ENCODE results near the gene PLTP. TPM values are rescaled to one million over a fixed set of nuclear protein-coding genes. Genes with fewer than 3 reads are reported as not detected.
"Not testable (repeated sequence)": the region's sequence is repeated elsewhere in the genome, so short reads cannot be mapped to it uniquely, and the experiment has no call there.

The PLTP gene
- total RNA-seq, 6 experiments from 2014 or later = 9.6 to 70.2 (median 35.6) TPM

DNA sequence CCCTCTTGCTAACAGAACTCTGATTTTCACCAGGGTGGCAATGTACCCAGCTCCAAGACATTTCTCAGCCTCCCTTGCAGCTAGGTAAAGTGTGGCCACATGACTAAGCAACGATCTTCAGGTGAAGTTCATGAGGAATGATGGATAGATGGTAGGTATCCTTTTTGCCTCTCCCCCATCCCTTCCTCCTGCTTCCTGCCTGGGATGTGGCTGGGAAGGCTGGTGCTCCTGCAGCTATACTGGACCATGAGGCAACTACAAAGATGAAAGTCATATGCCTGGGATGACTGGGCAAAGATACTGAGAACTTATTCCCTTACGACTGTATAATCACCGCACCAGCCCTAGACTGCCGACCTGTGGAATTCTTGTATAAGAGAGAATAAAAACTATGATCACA, 46.6 kb upstream of the PLTP start:
- peak in 1 of 3 donors; percentile 17 for DNase-seq
- peaks cover 0 to 74% (median 35%) of the 10 kb centered on the region in 4 donors for H3K36me3 ChIP-seq
- H3K27ac ChIP-seq = no peak overlapping the region
- H3K27me3 ChIP-seq = no peaks in the 10 kb centered on the region
- no peaks in the 10 kb centered on the region for H3K9me3 ChIP-seq
- no peak for ATAC-seq
- intact Hi-C loops (cut with DNase I) = loop anchor here in 1 of 2 donors (10.0 kb wide), 1 partner anchor 144 kb away; the partner anchor contains the start of gene UBE2C
- no peak for TF ChIP-seq POLR2A (IDR thresholded peaks at IDR 0.05)
- TF ChIP-seq, protein P1, sequence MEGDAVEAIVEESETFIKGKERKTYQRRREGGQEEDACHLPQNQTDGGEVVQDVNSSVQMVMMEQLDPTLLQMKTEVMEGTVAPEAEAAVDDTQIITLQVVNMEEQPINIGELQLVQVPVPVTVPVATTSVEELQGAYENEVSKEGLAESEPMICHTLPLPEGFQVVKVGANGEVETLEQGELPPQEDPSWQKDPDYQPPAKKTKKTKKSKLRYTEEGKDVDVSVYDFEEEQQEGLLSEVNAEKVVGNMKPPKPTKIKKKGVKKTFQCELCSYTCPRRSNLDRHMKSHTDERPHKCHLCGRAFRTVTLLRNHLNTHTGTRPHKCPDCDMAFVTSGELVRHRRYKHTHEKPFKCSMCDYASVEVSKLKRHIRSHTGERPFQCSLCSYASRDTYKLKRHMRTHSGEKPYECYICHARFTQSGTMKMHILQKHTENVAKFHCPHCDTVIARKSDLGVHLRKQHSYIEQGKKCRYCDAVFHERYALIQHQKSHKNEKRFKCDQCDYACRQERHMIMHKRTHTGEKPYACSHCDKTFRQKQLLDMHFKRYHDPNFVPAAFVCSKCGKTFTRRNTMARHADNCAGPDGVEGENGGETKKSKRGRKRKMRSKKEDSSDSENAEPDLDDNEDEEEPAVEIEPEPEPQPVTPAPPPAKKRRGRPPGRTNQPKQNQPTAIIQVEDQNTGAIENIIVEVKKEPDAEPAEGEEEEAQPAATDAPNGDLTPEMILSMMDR (IDR thresholded peaks at IDR 0.05) = no peak
- H3K4me3 ChIP-seq = no peak overlapping the region
- no peaks in the 10 kb centered on the region for H3K4me1 ChIP-seq
- 100% methylated on average over 4 of the region's 4 CpGs for WGBS (ENCODE audit: insufficient coverage, low coverage, low lambda C conversion rate, missing lambda C conversion rate)

DNA sequence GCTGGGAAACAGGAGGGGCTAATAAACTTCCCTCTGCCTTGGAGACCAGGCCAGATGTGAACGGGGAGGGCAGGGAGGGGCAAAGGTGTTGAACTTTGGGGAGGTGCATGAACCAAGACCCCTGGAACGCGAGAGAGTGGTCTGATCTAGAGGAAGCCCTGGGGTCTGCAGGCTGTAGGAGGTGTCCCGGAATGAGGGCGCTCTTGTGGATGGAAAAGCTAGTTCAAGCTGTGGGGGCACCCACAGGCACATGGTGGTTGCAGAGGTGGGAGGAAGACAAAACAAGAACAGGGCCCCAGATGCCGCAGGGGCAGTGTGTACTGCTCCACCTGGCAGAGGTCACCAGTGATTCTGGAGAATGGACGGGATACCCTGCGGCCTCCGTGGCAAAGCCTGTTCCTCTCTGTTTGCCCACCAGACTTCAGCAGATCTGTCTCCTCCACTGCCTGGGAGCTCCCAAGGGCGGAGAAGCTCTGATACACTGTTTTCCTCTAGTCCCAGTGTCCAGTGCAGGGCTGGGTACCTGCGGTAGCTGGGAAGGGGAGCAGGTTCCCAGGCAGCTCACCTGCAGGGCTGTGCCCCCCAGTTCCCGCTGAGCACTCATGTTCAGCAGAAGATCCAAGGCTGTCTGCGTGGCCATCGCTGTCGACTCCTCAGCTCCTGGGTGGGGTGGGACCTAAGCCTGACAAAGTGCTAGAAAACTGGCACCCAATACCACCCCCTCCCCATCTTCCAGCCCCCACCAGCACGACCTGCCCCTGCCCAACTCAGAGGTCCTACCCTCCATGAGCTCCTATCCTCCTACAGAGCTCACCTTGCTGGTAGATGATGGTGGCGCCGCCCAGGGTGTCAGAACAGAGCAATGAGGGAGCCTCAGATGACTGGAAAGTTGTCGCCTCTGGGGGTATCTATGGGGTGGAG, 45.3 kb upstream of the PLTP start:
- Histone ChIP-seq H3K4me3 (no peak overlapping the region), H3K27ac (no peak overlapping the region), H3K27me3 (no peaks in the 10 kb centered on the region), H3K9me3 (no peaks in the 10 kb centered on the region), H3K36me3 (peaks cover 0 to 74% (median 32%) of the 10 kb centered on the region in 4 donors), H3K4me1 (no peaks in the 10 kb centered on the region)
- intact Hi-C loops (cut with DNase I) = loop anchor here in 1 of 2 donors (10.0 kb wide), 1 partner anchor 142 kb away; the partner anchor contains the start of gene UBE2C
- ATAC-seq (peak in 1 of 4 donors; percentile 11), DNase-seq (peak in 2 of 3 donors; percentile 40 to 44)
- TF ChIP-seq, protein P1 (IDR thresholded peaks at IDR 0.05) = no peak
- TF ChIP-seq POLR2A (IDR thresholded peaks at IDR 0.05) = no peak
- WGBS (ENCODE audit: insufficient coverage, low coverage, low lambda C conversion rate, missing lambda C conversion rate) = 69% methylated on average over 7 of the region's 19 CpGs

DNA sequence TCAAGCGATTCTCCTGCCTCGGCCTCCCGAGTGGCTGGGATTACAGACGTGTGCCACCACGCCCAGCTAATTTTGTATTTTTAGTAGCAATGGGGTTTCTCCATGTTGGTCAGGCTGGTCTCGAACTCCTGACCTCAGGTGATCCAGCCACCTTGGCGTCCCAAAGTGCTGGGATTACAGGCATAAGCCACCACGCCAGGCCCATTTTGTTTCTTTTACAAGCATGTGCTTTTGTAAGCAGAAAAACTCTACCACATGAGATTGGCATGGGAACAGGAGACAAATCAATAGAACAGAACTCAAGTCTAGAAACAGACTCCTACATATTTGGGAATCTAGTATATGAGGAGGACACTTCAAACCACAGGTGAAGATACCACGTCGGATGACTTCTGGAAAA, 44.4 kb upstream of the PLTP start:
- DNase-seq = peak in 2 of 3 donors; percentile 11 to 23
- H3K27me3 ChIP-seq, H3K9me3 ChIP-seq, H3K4me1 ChIP-seq, H3K4me3 ChIP-seq, H3K27ac ChIP-seq, ATAC-seq: not testable (repeated sequence)
- WGBS (ENCODE audit: insufficient coverage, low coverage, low lambda C conversion rate, missing lambda C conversion rate) = 93% methylated on average over 10 of the region's 10 CpGs
- peaks cover 0 to 75% (median 31%) of the 10 kb centered on the region in 4 donors for H3K36me3 ChIP-seq
- intact Hi-C loops (cut with DNase I) = loop anchor here in 1 of 2 donors (10.0 kb wide), 1 partner anchor 142 kb away; the partner anchor contains the start of gene UBE2C

- no peaks in the 10 kb centered on the region for H3K4me1 ChIP-seq
- H3K9me3 ChIP-seq = no peaks in the 10 kb centered on the region
- intact Hi-C loops (cut with DNase I) = loop anchor here in 1 of 2 donors (10.0 kb wide), 1 partner anchor 139 kb away; the partner anchor contains the start of gene UBE2C
- H3K27me3 ChIP-seq = no peaks in the 10 kb centered on the region
- 94% methylated on average over 2 of the region's 9 CpGs for WGBS (ENCODE audit: insufficient coverage, low coverage, low lambda C conversion rate, missing lambda C conversion rate)
- H3K27ac ChIP-seq = no peak overlapping the region
- H3K4me3 ChIP-seq = no peak overlapping the region
- TF ChIP-seq, protein P1 (IDR thresholded peaks at IDR 0.05) = no peak
- TF ChIP-seq POLR2A (IDR thresholded peaks at IDR 0.05) = no peak
- peaks cover 0 to 67% (median 18%) of the 10 kb centered on the region in 4 donors for H3K36me3 ChIP-seq
- peak in 1 of 3 donors; percentile 44 for DNase-seq
- no peak for ATAC-seq
These were observed 41.7 kb upstream of the PLTP start for GRCh38 chr20:45953672-45954071.

- no peak for ATAC-seq
- intact Hi-C loops (cut with DNase I) = loop anchor here in 1 of 2 donors (10.0 kb wide), 1 partner anchor 138 kb away; the partner anchor contains the start of gene UBE2C
- Histone ChIP-seq H3K27me3 (no peaks in the 10 kb centered on the region), H3K36me3 (peaks cover 5 to 68% (median 18%) of the 10 kb centered on the region in 4 donors), H3K27ac (no peak overlapping the region), H3K9me3 (no peaks in the 10 kb centered on the region), H3K4me1 (no peaks in the 10 kb centered on the region), H3K4me3 (no peak overlapping the region)
- peak in 1 of 3 donors; percentile 33 for DNase-seq
- TF ChIP-seq, protein P1 (IDR thresholded peaks at IDR 0.05) = no peak
- no peak for TF ChIP-seq POLR2A (IDR thresholded peaks at IDR 0.05)
- no CpG with 5 or more reads among the region's 5 CpGs for WGBS (ENCODE audit: insufficient coverage, low coverage, low lambda C conversion rate, missing lambda C conversion rate)
These were observed 40.9 kb upstream of the PLTP start for GRCh38 chr20:45952861-45953260.
